Measurements from ENCODE around the gene PTPRA.
"Not testable (repeated sequence)": the region's sequence is repeated elsewhere in the genome, so short reads cannot be mapped to it uniquely, and the experiment has no call there.

Gene PTPRA

GRCh38 chr20:2889797-2890196 is 16.5 kb downstream of the PTPRA start:
- TF ChIP-seq ZNF274 (IDR thresholded peaks at IDR 0.05; ENCODE audit: low read depth, low read length): no peak
- no peak overlapping the region for H3K4me3 ChIP-seq (ENCODE audit: low read length)

- no peak for TF ChIP-seq ZNF274 (IDR thresholded peaks at IDR 0.05; ENCODE audit: low read depth, low read length)
- H3K4me3 ChIP-seq (ENCODE audit: low read length): no peak overlapping the region
Measured at GRCh38 chr20:2890742-2891141, 17.5 kb downstream of the PTPRA start.

GRCh38 chr20:2891343-2891742 is 18.1 kb downstream of the PTPRA start:
- no peak for TF ChIP-seq ZNF274 (IDR thresholded peaks at IDR 0.05; ENCODE audit: low read depth, low read length)

GRCh38 chr20:2892376-2892775 is 19.1 kb downstream of the PTPRA start:
- TF ChIP-seq ZNF274 (IDR thresholded peaks at IDR 0.05; ENCODE audit: low read depth, low read length): no peak

More at GRCh38 chr20:2891343-2891742, 18.1 kb downstream of the PTPRA start:
- H3K4me3 ChIP-seq (ENCODE audit: low read length): no peak overlapping the region

GRCh38 chr20:2894221-2894620 is 20.9 kb downstream of the PTPRA start:
- TF ChIP-seq ZNF274 (IDR thresholded peaks at IDR 0.05; ENCODE audit: low read depth, low read length): no peak
- H3K4me3 ChIP-seq (ENCODE audit: low read length): no peak overlapping the region

More at GRCh38 chr20:2892376-2892775, 19.1 kb downstream of the PTPRA start:
- no peak overlapping the region for H3K4me3 ChIP-seq (ENCODE audit: low read length)

GRCh38 chr20:2895154-2895553 is 21.9 kb downstream of the PTPRA start:
- H3K4me3 ChIP-seq (ENCODE audit: low read length): not testable (repeated sequence)

GRCh38 chr20:2899243-2899642 is 26.0 kb downstream of the PTPRA start:
- no peak for TF ChIP-seq ZNF274 (IDR thresholded peaks at IDR 0.05; ENCODE audit: low read depth, low read length)
- H3K4me3 ChIP-seq (ENCODE audit: low read length): no peak overlapping the region

- TF ChIP-seq ZNF274 (IDR thresholded peaks at IDR 0.05; ENCODE audit: low read depth, low read length): no peak
- no peak overlapping the region; the same call in 1 of the 2 replicates for H3K4me3 ChIP-seq (ENCODE audit: low read length)
Measured at GRCh38 chr20:2900845-2901592, 27.7 kb downstream of the PTPRA start.

- no peak for TF ChIP-seq ZNF274 (IDR thresholded peaks at IDR 0.05; ENCODE audit: low read depth, low read length)
- no peak overlapping the region for H3K4me3 ChIP-seq (ENCODE audit: low read length)
Measured at GRCh38 chr20:2902291-2902690, 29.0 kb downstream of the PTPRA start.

GRCh38 chr20:2902818-2903217 is 29.5 kb downstream of the PTPRA start:
- TF ChIP-seq ZNF274 (IDR thresholded peaks at IDR 0.05; ENCODE audit: low read depth, low read length): no peak
- H3K4me3 ChIP-seq (ENCODE audit: low read length): no peak overlapping the region

- no peak overlapping the region for H3K4me3 ChIP-seq (ENCODE audit: low read length)
Measured at GRCh38 chr20:2903686-2904085, 30.4 kb downstream of the PTPRA start.

GRCh38 chr20:2907519-2907918 is 34.2 kb downstream of the PTPRA start:
- TF ChIP-seq ZNF274 (IDR thresholded peaks at IDR 0.05; ENCODE audit: low read depth, low read length): no peak
- no peak overlapping the region for H3K4me3 ChIP-seq (ENCODE audit: low read length)

More at GRCh38 chr20:2903686-2904085, 30.4 kb downstream of the PTPRA start:
- TF ChIP-seq ZNF274 (IDR thresholded peaks at IDR 0.05; ENCODE audit: low read depth, low read length): no peak

GRCh38 chr20:2909953-2910352 is 36.7 kb downstream of the PTPRA start:
- TF ChIP-seq ZNF274 (IDR thresholded peaks at IDR 0.05; ENCODE audit: low read depth, low read length): no peak
- no peak overlapping the region for H3K4me3 ChIP-seq (ENCODE audit: low read length)

GRCh38 chr20:2911200-2911599 is 37.9 kb downstream of the PTPRA start:
- TF ChIP-seq ZNF274 (IDR thresholded peaks at IDR 0.05; ENCODE audit: low read depth, low read length): no peak
- H3K4me3 ChIP-seq (ENCODE audit: low read length): no peak overlapping the region

- no peak overlapping the region for H3K4me3 ChIP-seq (ENCODE audit: low read length)
- TF ChIP-seq ZNF274 (IDR thresholded peaks at IDR 0.05; ENCODE audit: low read depth, low read length): no peak
Measured at GRCh38 chr20:2914160-2914559, 40.9 kb downstream of the PTPRA start.

GRCh38 chr20:2917266-2917665 is 44.0 kb downstream of the PTPRA start:
- no peak for TF ChIP-seq ZNF274 (IDR thresholded peaks at IDR 0.05; ENCODE audit: low read depth, low read length)
- no peak overlapping the region for H3K4me3 ChIP-seq (ENCODE audit: low read length)

All from GM08714 (cell line).